ENCODE data around the gene DDTL.

GRCh38 chr22:24008022-24008283, 41.3 kb downstream of the DDTL start:
- TF ChIP-seq CTCF (conservative IDR thresholded peaks at IDR 0.05; ENCODE audit: low read depth, low read length) (no peak), EZH2 (IDR thresholded peaks at IDR 0.05; ENCODE audit: borderline replicate concordance, low read depth, low read length, poor library complexity, severe bottlenecking) (no peak)

Measured in A673 (cell line).